Type B pancreatic cell (in vitro differentiated cells): Measurements from ENCODE around the gene CEP83. TPM values are rescaled to one million over a fixed set of nuclear protein-coding genes. Genes with fewer than 3 reads are reported as not detected.

Experiments used
- DNase-seq: peaks from one replicate; pipeline ENCODE4 v3.0.0; 2021; ENCODE audit warnings: mixed read lengths; ENCODE audit not compliant: unreplicated experiment; ENCODE audit errors: extremely low spot score
- H3K27ac Mint-ChIP-seq: 2 replicates; pipeline ENCODE4 v1.8.0; 2021; ENCODE audit warnings: mild to moderate bottlenecking, mixed read lengths
- H3K27me3 Mint-ChIP-seq: 2 replicates; pipeline ENCODE4 v1.8.0; 2021; ENCODE audit warnings: mixed read lengths
- H3K36me3 Mint-ChIP-seq: 2 replicates; pipeline ENCODE4 v1.8.0; 2021; ENCODE audit warnings: mixed read lengths
- H3K4me1 Mint-ChIP-seq: one replicate; pipeline ENCODE4 v1.8.0; 2021; ENCODE audit warnings: mixed read lengths; ENCODE audit not compliant: unreplicated experiment
- H3K4me3 Mint-ChIP-seq: 2 replicates; pipeline ENCODE4 v1.8.0; 2021; ENCODE audit warnings: mild to moderate bottlenecking, mixed read lengths
- H3K9me3 Mint-ChIP-seq: 2 replicates; pipeline ENCODE4 v1.8.0; 2021; ENCODE audit warnings: mixed read lengths
- total RNA-seq: library from RNA; stranded (reverse); gene quantifications from 2 replicates; pipeline ENCODE4 v1.2.1, GENCODE V29; 2021; ENCODE audit warnings: low replicate concordance
- TF ChIP-seq, protein P1 (sequence below): fragments of 200-600 bp; sonication (generic); conservative IDR thresholded peaks from 2 replicates; pipeline ENCODE4 v1.5.0; 2021; ENCODE audit warnings: antibody characterized with exemption, mild to moderate bottlenecking

Gene CEP83
- total RNA-seq, 1 donor from 2014 or later, result 22.1 TPM

DNA sequence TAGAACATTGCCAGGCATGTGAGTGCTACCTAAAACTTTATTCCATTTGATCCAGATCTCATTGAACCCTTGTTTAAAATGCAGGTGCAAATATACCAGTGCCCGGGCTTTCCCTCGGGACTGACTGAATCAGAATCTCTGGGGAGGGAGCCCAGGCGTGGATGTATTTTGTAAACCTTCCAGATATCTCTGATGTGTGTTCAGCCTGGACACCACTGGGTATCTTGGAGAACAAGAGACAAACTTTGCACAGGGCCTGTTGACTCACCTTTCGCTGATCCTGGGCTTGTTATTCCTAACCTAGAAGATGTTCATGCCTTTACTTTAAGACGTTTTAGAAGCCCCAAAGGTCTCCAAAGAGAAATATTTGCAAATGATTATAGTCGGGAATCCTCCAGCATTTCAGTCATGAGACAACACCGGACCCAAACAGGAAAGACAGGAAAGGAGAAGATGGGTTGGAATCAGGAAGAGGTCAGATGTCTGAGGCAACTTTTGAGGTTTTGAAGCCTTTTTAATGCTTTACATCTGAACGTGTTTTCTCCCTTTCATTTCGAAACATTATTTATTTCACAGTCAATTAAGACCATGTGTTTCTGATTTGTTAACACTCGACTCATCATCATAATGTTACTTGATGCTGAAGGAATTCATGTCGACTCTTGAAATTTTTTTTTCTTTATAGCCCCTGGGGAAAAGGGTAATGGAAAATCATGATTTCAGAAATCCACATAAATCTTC is 192.7 kb downstream of the CEP83 start:
- TF ChIP-seq, protein P1, sequence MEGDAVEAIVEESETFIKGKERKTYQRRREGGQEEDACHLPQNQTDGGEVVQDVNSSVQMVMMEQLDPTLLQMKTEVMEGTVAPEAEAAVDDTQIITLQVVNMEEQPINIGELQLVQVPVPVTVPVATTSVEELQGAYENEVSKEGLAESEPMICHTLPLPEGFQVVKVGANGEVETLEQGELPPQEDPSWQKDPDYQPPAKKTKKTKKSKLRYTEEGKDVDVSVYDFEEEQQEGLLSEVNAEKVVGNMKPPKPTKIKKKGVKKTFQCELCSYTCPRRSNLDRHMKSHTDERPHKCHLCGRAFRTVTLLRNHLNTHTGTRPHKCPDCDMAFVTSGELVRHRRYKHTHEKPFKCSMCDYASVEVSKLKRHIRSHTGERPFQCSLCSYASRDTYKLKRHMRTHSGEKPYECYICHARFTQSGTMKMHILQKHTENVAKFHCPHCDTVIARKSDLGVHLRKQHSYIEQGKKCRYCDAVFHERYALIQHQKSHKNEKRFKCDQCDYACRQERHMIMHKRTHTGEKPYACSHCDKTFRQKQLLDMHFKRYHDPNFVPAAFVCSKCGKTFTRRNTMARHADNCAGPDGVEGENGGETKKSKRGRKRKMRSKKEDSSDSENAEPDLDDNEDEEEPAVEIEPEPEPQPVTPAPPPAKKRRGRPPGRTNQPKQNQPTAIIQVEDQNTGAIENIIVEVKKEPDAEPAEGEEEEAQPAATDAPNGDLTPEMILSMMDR, result no peak

GRCh38 chr12:94265966-94266745 is 193.5 kb downstream of the CEP83 start:
- no peak overlapping the region for H3K27ac Mint-ChIP-seq
- H3K4me1 Mint-ChIP-seq, result peaks cover 51% of the 10 kb centered on the region
- DNase-seq, result no peak
- TF ChIP-seq, protein P1, result no peak
- H3K27me3 Mint-ChIP-seq, result peaks cover 13% of the 10 kb centered on the region
- H3K4me3 Mint-ChIP-seq, result no peak overlapping the region
- H3K9me3 Mint-ChIP-seq, result no peaks in the 10 kb centered on the region
- H3K36me3 Mint-ChIP-seq, result no peaks in the 10 kb centered on the region

More for the DNA sequence above, 192.7 kb downstream of the CEP83 start:
- Mint-ChIP-seq H3K36me3 (no peaks in the 10 kb centered on the region), H3K27ac (no peak overlapping the region), H3K9me3 (no peaks in the 10 kb centered on the region), H3K4me3 (no peak overlapping the region), H3K4me1 (peaks cover 49% of the 10 kb centered on the region), H3K27me3 (peaks cover 19% of the 10 kb centered on the region)
- no peak for DNase-seq

DNA sequence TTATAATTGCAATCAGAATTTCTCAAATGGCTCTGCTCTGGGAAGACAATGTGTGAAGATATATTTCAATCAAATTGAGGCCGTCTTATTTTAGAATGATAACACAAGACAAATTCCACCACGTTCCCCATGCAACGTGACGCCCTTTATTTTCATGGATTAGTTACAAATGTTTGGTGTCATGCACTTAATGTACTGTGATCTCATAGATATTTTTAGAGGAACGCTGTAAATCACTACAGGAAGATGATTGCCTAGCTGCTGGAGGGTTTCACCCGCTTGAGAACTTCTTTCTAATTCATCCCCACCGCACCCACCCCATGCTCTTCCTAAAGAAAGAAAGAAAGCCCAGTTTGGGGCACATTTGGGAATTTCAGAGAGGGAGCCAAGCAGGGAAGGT is 194.1 kb downstream of the CEP83 start:
- Mint-ChIP-seq H3K27ac (no peak overlapping the region), H3K36me3 (no peaks in the 10 kb centered on the region), H3K4me1 (peaks cover 51% of the 10 kb centered on the region), H3K9me3 (no peaks in the 10 kb centered on the region), H3K27me3 (peaks cover 13% of the 10 kb centered on the region), H3K4me3 (no peak overlapping the region)
- TF ChIP-seq, protein P1, result no peak
- DNase-seq, result no peak

- Mint-ChIP-seq H3K4me3 (no peak overlapping the region), H3K4me1 (peaks cover 51% of the 10 kb centered on the region), H3K27ac (no peak overlapping the region), H3K9me3 (no peaks in the 10 kb centered on the region), H3K36me3 (no peaks in the 10 kb centered on the region), H3K27me3 (peaks cover 13% of the 10 kb centered on the region)
- DNase-seq, result no peak
- TF ChIP-seq, protein P1, result no peak
Observed at GRCh38 chr12:94264736-94265485, 194.8 kb downstream of the CEP83 start.

DNA sequence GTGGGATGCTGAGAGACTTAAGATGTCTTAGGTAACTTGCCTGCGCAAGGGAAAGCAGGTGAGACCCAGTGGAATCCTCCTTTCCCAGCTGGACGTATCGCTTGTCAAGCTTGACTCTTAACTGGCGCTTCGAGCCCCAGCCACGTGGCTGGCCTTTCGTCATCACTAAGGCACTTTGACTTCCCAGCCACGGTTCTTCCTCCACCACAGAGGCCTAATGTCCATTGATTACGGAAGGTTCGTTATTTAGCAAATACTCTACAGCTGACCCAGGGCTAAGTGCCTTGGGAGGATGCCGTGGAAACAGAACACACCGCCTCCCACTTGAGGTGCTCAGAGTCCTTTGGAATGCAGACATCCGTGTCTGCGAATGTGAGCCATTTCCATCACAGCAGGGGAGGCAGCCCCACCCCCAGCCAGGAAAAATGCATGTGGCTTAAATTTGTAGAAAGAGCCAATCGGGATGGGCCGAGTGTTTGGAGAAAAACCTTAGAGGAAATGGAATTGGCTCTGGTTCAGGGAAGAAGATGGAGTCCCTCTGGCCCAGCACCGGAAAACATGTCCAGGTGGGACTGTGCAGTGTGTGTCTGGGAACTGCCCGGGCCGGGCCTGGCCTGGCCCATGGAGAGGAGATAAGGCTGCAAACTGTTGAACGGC is 195.6 kb downstream of the CEP83 start:
- no peaks in the 10 kb centered on the region for H3K36me3 Mint-ChIP-seq

More for the DNA sequence above, 195.6 kb downstream of the CEP83 start:
- Mint-ChIP-seq H3K9me3 (no peaks in the 10 kb centered on the region), H3K4me3 (no peak overlapping the region), H3K27ac (no peak overlapping the region), H3K4me1 (peaks cover 51% of the 10 kb centered on the region), H3K27me3 (peaks cover 13% of the 10 kb centered on the region)
- no peak for DNase-seq
- TF ChIP-seq, protein P1, result no peak
